K562 (cell line): Measurements from ENCODE around the gene PAQR7. TPM values are rescaled to one million over a fixed set of nuclear protein-coding genes. Genes with fewer than 3 reads are reported as not detected.
A peak's percentile ranks its signal among the peaks of the same experiment; 100 is the strongest.

Experiments used
- CHD1 ChIP-seq: fragments of 200-600 bp; sonication (generic); IDR thresholded peaks from one replicate; pipeline ENCODE4 v1.6.1; 2012; ENCODE audit warnings: mild to moderate bottlenecking, moderate library complexity, low read length, inconsistent platforms
- CREB3 ChIP-seq: fragments of 450-650 bp; conservative IDR thresholded peaks from 2 replicates; pipeline ENCODE4 v1.6.1; 2016; ENCODE audit warnings: missing genetic modification characterization, low read depth, mild to moderate bottlenecking, missing compliant biosample characterization, moderate library complexity
- GATAD2A ChIP-seq: fragments of 450-650 bp; IDR thresholded peaks from 2 replicates; pipeline ENCODE4 v1.6.1; 2017
- KDM5B ChIP-seq: fragments of 200-600 bp; sonication (generic); IDR thresholded peaks from 2 replicates; pipeline ENCODE4 v1.6.1; 2012; ENCODE audit warnings: low read depth, mild to moderate bottlenecking, moderate library complexity, low read length, control low read depth, inconsistent platforms; ENCODE audit not compliant: insufficient replicate concordance
- MECOM ChIP-seq: fragments of 250-450 bp; sonication (Bioruptor Pico); IDR thresholded peaks from 2 replicates; pipeline ENCODE4 v1.8.0; 2022; ENCODE audit warnings: inconsistent platforms
- NELFE ChIP-seq: IDR thresholded peaks from 2 replicates; pipeline ENCODE4 v1.6.1; 2011; ENCODE audit warnings: mild to moderate bottlenecking; ENCODE audit not compliant: insufficient read depth, insufficient read length
- RREB1 ChIP-seq: fragments of 250-450 bp; sonication (Bioruptor Pico); IDR thresholded peaks from 2 replicates; pipeline ENCODE4 v1.4.0; 2020
- TGIF2 ChIP-seq: sonication (generic); formaldehyde crosslinking; IDR thresholded peaks from 2 replicates; pipeline ENCODE4 v1.8.1; 2022; ENCODE audit warnings: mild to moderate bottlenecking, missing genetic modification reagents, moderate library complexity
- ZNF12 ChIP-seq: sonication (generic); formaldehyde crosslinking; IDR thresholded peaks from 2 replicates; pipeline ENCODE4 v1.4.0; 2020; ENCODE audit warnings: mild to moderate bottlenecking, missing genetic modification reagents
- ZNF184 ChIP-seq: sonication (generic); formaldehyde crosslinking; IDR thresholded peaks from 2 replicates; pipeline ENCODE4 v1.5.0; 2020; ENCODE audit warnings: missing genetic modification reagents
- ZNF224 ChIP-seq: sonication (generic); formaldehyde crosslinking; IDR thresholded peaks from 2 replicates; pipeline ENCODE4 v1.8.0; 2022; ENCODE audit warnings: mild to moderate bottlenecking, missing genetic modification reagents
- ZNF282 ChIP-seq: sonication (generic); formaldehyde crosslinking; IDR thresholded peaks from 2 replicates; pipeline ENCODE4 v1.8.1; 2023; ENCODE audit warnings: missing genetic modification reagents
- ZNF41 ChIP-seq: fragments of 250-450 bp; sonication (Bioruptor Pico); conservative IDR thresholded peaks from 2 replicates; pipeline ENCODE4 v1.4.0; 2020; ENCODE audit warnings: mild to moderate bottlenecking
- ZNF609 ChIP-seq: sonication (generic); formaldehyde crosslinking; IDR thresholded peaks from 2 replicates; pipeline ENCODE4 v1.8.1; 2023; ENCODE audit warnings: missing genetic modification reagents, mild to moderate bottlenecking, borderline replicate concordance
- polyA plus RNA-seq, 8 experiments: library from polyadenylated mRNA; depleted of rRNA in 4 of 8; stranded (reverse) in 5 of 8; unstranded in 3 of 8; fragments of >200 nt; fragmentation: Nextera tagmentation in 2 of 8; fragmentation: Illumina TruSeq in 1 of 8; extraction: Ambion mirVana in 2 of 8; extraction: Trizol in 1 of 8; gene quantifications; 2 replicates each; pipeline versions ENCODE4 v1.2.1 to v1.2.3, GENCODE V29; 2011 to 2014; ENCODE audit warnings: inconsistent platforms in 1 of 8, missing spikeins in 1 of 8
- total RNA-seq, 7 experiments: library from RNA; depleted of rRNA in 6 of 7; stranded (reverse); fragments of >200 nt in 6 of 7; fragmentation: Illumina TruSeq in 2 of 7; extraction: Trizol in 2 of 7; gene quantifications; 2 replicates each; pipeline versions ENCODE4 v1.2.1 to v1.2.3, GENCODE V29; 2011 to 2021; ENCODE audit warnings: low replicate concordance in 1 of 7

The PAQR7 gene
- total and polyA plus RNA-seq, 9 of the 15 experiments (the other 6 are each of a cell fraction or from before 2014, with no cell fraction given): 1.1 to 5.2 (median 2.6) TPM

- TF ChIP-seq CREB3 (tag) (no peak), ZNF224 (CRISPR knock-in tag) (peak; percentile 84; the same call in 1 of the 2 replicates), ZNF184 (CRISPR knock-in tag) (no peak), MECOM (CRISPR knock-in tag) (no peak), ZNF609 (0 out of 2 replicates have a peak, but pooled peaks have one; percentile 74), ZNF41 (CRISPR knock-in tag) (no peak), NELFE (no peak), ZNF12 (CRISPR knock-in tag) (no peak), GATAD2A (peak; percentile 90), KDM5B (peak; percentile 35), RREB1 (CRISPR knock-in tag) (no peak), ZNF282 (CRISPR knock-in tag) (peak; percentile 77; the same call in 1 of the 2 replicates), CHD1 (no peak), TGIF2 (CRISPR knock-in tag) (no peak)
Observed at GRCh38 chr1:25875154-25875855, at the start of gene PAQR7 (continued).
